ENCODE data around the gene OPHN1.

GRCh38 chrX:68249401-68249831 is 183.9 kb downstream of the OPHN1 start:
- TF ChIP-seq, protein P1, sequence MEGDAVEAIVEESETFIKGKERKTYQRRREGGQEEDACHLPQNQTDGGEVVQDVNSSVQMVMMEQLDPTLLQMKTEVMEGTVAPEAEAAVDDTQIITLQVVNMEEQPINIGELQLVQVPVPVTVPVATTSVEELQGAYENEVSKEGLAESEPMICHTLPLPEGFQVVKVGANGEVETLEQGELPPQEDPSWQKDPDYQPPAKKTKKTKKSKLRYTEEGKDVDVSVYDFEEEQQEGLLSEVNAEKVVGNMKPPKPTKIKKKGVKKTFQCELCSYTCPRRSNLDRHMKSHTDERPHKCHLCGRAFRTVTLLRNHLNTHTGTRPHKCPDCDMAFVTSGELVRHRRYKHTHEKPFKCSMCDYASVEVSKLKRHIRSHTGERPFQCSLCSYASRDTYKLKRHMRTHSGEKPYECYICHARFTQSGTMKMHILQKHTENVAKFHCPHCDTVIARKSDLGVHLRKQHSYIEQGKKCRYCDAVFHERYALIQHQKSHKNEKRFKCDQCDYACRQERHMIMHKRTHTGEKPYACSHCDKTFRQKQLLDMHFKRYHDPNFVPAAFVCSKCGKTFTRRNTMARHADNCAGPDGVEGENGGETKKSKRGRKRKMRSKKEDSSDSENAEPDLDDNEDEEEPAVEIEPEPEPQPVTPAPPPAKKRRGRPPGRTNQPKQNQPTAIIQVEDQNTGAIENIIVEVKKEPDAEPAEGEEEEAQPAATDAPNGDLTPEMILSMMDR (IDR thresholded peaks at IDR 0.05) = no peak
- TF ChIP-seq POLR2A (IDR thresholded peaks at IDR 0.05) = no peak
